ENCODE data around the gene ZNF831.

ZNF831 gene

DNA sequence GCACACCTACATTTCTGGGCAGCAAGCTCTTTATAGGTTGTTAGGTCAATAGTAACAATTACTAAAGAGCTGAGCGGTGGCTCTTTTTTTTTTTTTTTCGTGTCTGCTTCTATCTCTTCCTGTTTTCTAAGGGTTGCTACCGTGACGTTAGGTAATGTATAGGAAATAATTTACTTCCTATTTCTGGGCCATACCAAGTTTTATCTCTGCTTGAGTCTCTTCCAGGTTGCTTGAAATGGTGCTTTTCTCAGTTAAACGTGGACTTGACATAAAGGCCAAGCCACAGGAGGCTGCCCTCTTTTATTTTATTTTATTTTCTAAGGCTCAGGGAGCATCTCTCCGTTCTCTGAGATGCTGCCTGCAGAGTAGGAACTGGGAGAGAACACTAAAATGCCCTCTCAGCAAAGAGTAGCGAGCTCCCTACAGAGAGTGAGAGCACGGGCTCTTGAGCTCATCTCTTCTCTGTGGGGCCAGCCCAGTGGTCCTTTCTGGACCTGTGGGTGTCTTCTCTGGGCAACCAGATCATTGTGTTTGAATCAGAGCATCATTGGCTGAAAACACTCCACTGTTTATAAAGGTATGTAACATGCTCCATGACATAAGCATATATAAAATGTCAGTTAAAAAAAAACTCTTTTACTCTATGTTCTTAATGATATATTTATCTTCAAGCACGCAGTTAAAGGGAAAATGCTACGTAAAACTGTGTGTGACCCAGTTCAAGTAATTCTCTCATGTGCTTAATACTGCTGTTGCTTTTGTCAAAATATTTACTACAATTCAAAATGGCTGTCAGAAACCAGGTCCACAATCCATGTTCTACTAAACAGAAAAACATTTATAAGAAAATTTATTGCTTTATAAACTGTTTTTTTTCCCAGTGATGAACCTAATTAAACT is at the start of gene ZNF831:
Gene ZNF831 (plus strand): TSS at position 191 of the 900 bp plus-strand sequence. CDS start 27,199 bp downstream, outside the sequence.
- Histone ChIP-seq H3K4me2 (ENCODE audit: low read length) (peak within 1 kb of the TSS; percentile 86), H4K20me1 (ENCODE audit: control insufficient read depth, insufficient read depth, low read depth, low read length) (no peaks in the 10 kb centered on the region)
- TF ChIP-seq EZH2phosphoT487 (IDR thresholded peaks at IDR 0.05; ENCODE audit: borderline replicate concordance, low read length) (no peak), CTCF (IDR thresholded peaks at IDR 0.05; ENCODE audit: low read depth, low read length, poor library complexity, severe bottlenecking) (no peak)

GRCh38 chr20:59117526-59117925 is 46.1 kb upstream of the ZNF831 start:
- H3K4me1 ChIP-seq (ENCODE audit: control insufficient read depth, low read length) = peaks cover 52% of the 10 kb centered on the region
- H3K4me3 ChIP-seq (ENCODE audit: low read length) = no peak overlapping the region
- TF ChIP-seq CTCF (IDR thresholded peaks at IDR 0.05; ENCODE audit: low read depth, low read length, poor library complexity, severe bottlenecking) (no peak), EZH2phosphoT487 (IDR thresholded peaks at IDR 0.05; ENCODE audit: borderline replicate concordance, low read length) (no peak)
- H4K20me1 ChIP-seq (ENCODE audit: control insufficient read depth, insufficient read depth, low read depth, low read length) = no peaks in the 10 kb centered on the region
- H3K36me3 ChIP-seq (ENCODE audit: control insufficient read depth, low read length) = peaks cover 4% of the 10 kb centered on the region
- H3K9me2 ChIP-seq (replicated peaks; ENCODE audit: control insufficient read depth, low read length) = no peaks in the 10 kb centered on the region
- H3K4me2 ChIP-seq (ENCODE audit: low read length) = no peak overlapping the region
- peaks cover 7% of the 10 kb centered on the region for H3K9me3 ChIP-seq (ENCODE audit: control insufficient read depth, insufficient read depth, low read length)
- no peaks in the 10 kb centered on the region for H3K27me3 ChIP-seq (ENCODE audit: control insufficient read depth, low read length)
- peaks cover 10% of the 10 kb centered on the region for H3F3A ChIP-seq (ENCODE audit: control insufficient read depth, insufficient read depth)
- no peak overlapping the region for H3K27ac ChIP-seq (ENCODE audit: low read depth, low read length)
- no peaks in the 10 kb centered on the region for H3K79me2 ChIP-seq (ENCODE audit: control insufficient read depth, low read length)

More for the DNA sequence above, at the start of gene ZNF831:
- peak within 1 kb of the TSS; percentile 79 for H3K27ac ChIP-seq (ENCODE audit: low read depth, low read length)
- H3K36me3 ChIP-seq (ENCODE audit: control insufficient read depth, low read length) = no peaks in the 10 kb centered on the region
- H3K9me2 ChIP-seq (replicated peaks; ENCODE audit: control insufficient read depth, low read length) = no peaks in the 10 kb centered on the region
- H3K9me3 ChIP-seq (ENCODE audit: control insufficient read depth, insufficient read depth, low read length) = no peaks in the 10 kb centered on the region
- H3K4me3 ChIP-seq (ENCODE audit: low read length) = peak within 1 kb of the TSS; percentile 82
- H3K79me2 ChIP-seq (ENCODE audit: control insufficient read depth, low read length) = peaks cover 46% of the 10 kb centered on the region
- H3F3A ChIP-seq (ENCODE audit: control insufficient read depth, insufficient read depth) = peaks cover 20% of the 10 kb centered on the region
- peaks cover 85% of the 10 kb centered on the region for H3K4me1 ChIP-seq (ENCODE audit: control insufficient read depth, low read length)
- H3K27me3 ChIP-seq (ENCODE audit: control insufficient read depth, low read length) = no peaks in the 10 kb centered on the region

DNA sequence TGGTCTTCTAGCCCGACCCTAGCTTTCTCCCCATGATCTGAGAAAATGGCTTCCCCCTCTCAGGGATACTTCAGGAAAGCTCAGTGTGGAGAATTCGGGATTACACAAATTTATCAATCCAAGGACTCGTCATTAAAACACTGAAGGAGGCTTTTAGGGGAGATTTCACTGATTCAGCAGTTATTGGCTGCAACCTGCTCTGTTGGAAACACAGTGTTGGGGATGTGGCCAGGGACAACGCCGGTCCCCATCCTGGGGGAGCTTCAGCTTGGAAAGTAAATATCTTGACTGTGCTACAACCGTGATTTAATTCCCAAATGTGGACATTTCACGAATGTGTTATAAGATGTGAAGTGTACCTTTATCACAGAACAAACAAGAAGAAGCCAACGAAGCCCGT is 44.8 kb upstream of the ZNF831 start:
- Histone ChIP-seq H3K9me3 (ENCODE audit: control insufficient read depth, insufficient read depth, low read length) (peaks cover 7% of the 10 kb centered on the region), H3K27ac (ENCODE audit: low read depth, low read length) (peak overlapping the region; percentile 87; the same call in 1 of the 2 replicates), H3K9me2 (replicated peaks; ENCODE audit: control insufficient read depth, low read length) (no peaks in the 10 kb centered on the region), H3K4me1 (ENCODE audit: control insufficient read depth, low read length) (peaks cover 63% of the 10 kb centered on the region), H3K27me3 (ENCODE audit: control insufficient read depth, low read length) (no peaks in the 10 kb centered on the region), H3K4me2 (ENCODE audit: low read length) (peak overlapping the region; percentile 94), H3K36me3 (ENCODE audit: control insufficient read depth, low read length) (peaks cover 9% of the 10 kb centered on the region), H3F3A (ENCODE audit: control insufficient read depth, insufficient read depth) (peaks cover 19% of the 10 kb centered on the region), H3K79me2 (ENCODE audit: control insufficient read depth, low read length) (peaks cover 5% of the 10 kb centered on the region), H3K4me3 (ENCODE audit: low read length) (0 out of 2 replicates have a peak overlapping the region, but pooled peaks have one; percentile 87), H4K20me1 (ENCODE audit: control insufficient read depth, insufficient read depth, low read depth, low read length) (no peaks in the 10 kb centered on the region)
- TF ChIP-seq EZH2phosphoT487 (IDR thresholded peaks at IDR 0.05; ENCODE audit: borderline replicate concordance, low read length) (no peak), CTCF (IDR thresholded peaks at IDR 0.05; ENCODE audit: low read depth, low read length, poor library complexity, severe bottlenecking) (no peak)
